MM.1S (cell line): Measurements from ENCODE around the gene ANLN.

Experiments
- DNase-seq: peaks from one replicate; pipeline ENCODE4 v3.0.0-alpha.2; 2015
- H2AFZ ChIP-seq: fragments of 300-600 bp; sonication (generic); 2 replicates; pipeline ENCODE4 v1.6.0; 2016; ENCODE audit warnings: antibody characterized with exemption, low read length
- H3F3A ChIP-seq: fragments of 300-600 bp; sonication (generic); 2 replicates; pipeline ENCODE4 v1.6.1; 2016; ENCODE audit warnings: mild to moderate bottlenecking, antibody characterized with exemption, low read length, moderate library complexity, mixed read lengths; ENCODE audit not compliant: insufficient read depth
- H3K27ac ChIP-seq: fragments of 300-600 bp; sonication (generic); 2 replicates; pipeline ENCODE4 v1.5.1; 2016; ENCODE audit warnings: mild to moderate bottlenecking, low read length
- H3K27me3 ChIP-seq: fragments of 300-600 bp; sonication (generic); replicated peaks from 2 replicates; pipeline ENCODE4 v1.6.0; 2016; ENCODE audit warnings: low read length; ENCODE audit not compliant: insufficient read depth
- H3K36me3 ChIP-seq: fragments of 300-600 bp; sonication (generic); replicated peaks from 2 replicates; pipeline ENCODE4 v1.6.1; 2016; ENCODE audit warnings: mild to moderate bottlenecking, low read length, mixed read lengths; ENCODE audit not compliant: insufficient read depth
- H3K4me1 ChIP-seq: fragments of 300-600 bp; sonication (generic); 2 replicates; pipeline ENCODE4 v1.6.1; 2016; ENCODE audit warnings: low read length, mixed read lengths
- H3K4me2 ChIP-seq: fragments of 300-600 bp; sonication (generic); 2 replicates; pipeline ENCODE4 v1.6.0; 2016; ENCODE audit warnings: low read depth, low read length
- H3K4me3 ChIP-seq: fragments of 300-600 bp; sonication (generic); 2 replicates; pipeline ENCODE4 v1.5.1; 2016; ENCODE audit warnings: low read length, mixed read lengths
- H3K79me2 ChIP-seq: fragments of 300-600 bp; sonication (generic); 2 replicates; pipeline ENCODE4 v1.6.1; 2016; ENCODE audit warnings: mixed run types, low read length, mixed read lengths
- H3K9ac ChIP-seq: fragments of 300-600 bp; sonication (generic); 2 replicates; pipeline ENCODE4 v1.6.1; 2016; ENCODE audit warnings: low read length, mixed read lengths
- H3K9me2 ChIP-seq: fragments of 300-600 bp; sonication (generic); replicated peaks from 2 replicates; pipeline ENCODE4 v1.6.1; 2016; ENCODE audit warnings: mild to moderate bottlenecking, low read length, mixed read lengths; ENCODE audit not compliant: insufficient read depth
- H3K9me3 ChIP-seq: fragments of 300-600 bp; sonication (generic); replicated peaks from 2 replicates; pipeline ENCODE4 v1.6.1; 2016; ENCODE audit warnings: mild to moderate bottlenecking, low read length, mixed read lengths; ENCODE audit not compliant: insufficient read depth
- H4K20me1 ChIP-seq: fragments of 300-600 bp; sonication (generic); 2 replicates; pipeline ENCODE4 v1.6.1; 2016; ENCODE audit warnings: mild to moderate bottlenecking, low read length, moderate library complexity, mixed read lengths; ENCODE audit not compliant: insufficient read depth
- CTCF ChIP-seq: fragments of 300-600 bp; sonication (generic); IDR thresholded peaks from 2 replicates; pipeline ENCODE4 v1.5.1; 2016; ENCODE audit warnings: antibody characterized with exemption, low read length, mixed read lengths
- EZH2 ChIP-seq: fragments of 300-600 bp; sonication (generic); optimal IDR thresholded peaks from 2 replicates; pipeline ENCODE3; 2017; ENCODE audit warnings: low read depth, mild to moderate bottlenecking, antibody characterized with exemption, low read length, mixed read lengths
- EZH2phosphoT487 ChIP-seq: fragments of 300-600 bp; sonication (generic); IDR thresholded peaks from 2 replicates; pipeline ENCODE4 v1.6.1; 2018; ENCODE audit warnings: antibody characterized with exemption, low read length

The ANLN gene

GRCh38 chr7:36388423-36388822, 1.2 kb upstream of the ANLN start:
- no peak for DNase-seq
- Histone ChIP-seq H3K4me1 (peaks cover 7% of the 10 kb centered on the region; the same call in 1 of the 2 replicates), H3F3A (0 out of 2 replicates have a peak, but pooled peaks cover 14% of the 10 kb centered on the region), H3K4me2 (no peak overlapping the region), H3K9me3 (no peaks in the 10 kb centered on the region), H2AFZ (peak overlapping the region; percentile 9; the same call in 1 of the 2 replicates), H3K9ac (no peak overlapping the region), H3K9me2 (no peaks in the 10 kb centered on the region), H3K27me3 (no peaks in the 10 kb centered on the region), H3K79me2 (peaks cover 37% of the 10 kb centered on the region), H3K4me3 (no peak overlapping the region), H3K36me3 (no peaks in the 10 kb centered on the region), H3K27ac (no peak overlapping the region), H4K20me1 (no peaks in the 10 kb centered on the region)
- no peak for TF ChIP-seq EZH2
- no peak for TF ChIP-seq EZH2phosphoT487
- no peak for TF ChIP-seq CTCF

DNA sequence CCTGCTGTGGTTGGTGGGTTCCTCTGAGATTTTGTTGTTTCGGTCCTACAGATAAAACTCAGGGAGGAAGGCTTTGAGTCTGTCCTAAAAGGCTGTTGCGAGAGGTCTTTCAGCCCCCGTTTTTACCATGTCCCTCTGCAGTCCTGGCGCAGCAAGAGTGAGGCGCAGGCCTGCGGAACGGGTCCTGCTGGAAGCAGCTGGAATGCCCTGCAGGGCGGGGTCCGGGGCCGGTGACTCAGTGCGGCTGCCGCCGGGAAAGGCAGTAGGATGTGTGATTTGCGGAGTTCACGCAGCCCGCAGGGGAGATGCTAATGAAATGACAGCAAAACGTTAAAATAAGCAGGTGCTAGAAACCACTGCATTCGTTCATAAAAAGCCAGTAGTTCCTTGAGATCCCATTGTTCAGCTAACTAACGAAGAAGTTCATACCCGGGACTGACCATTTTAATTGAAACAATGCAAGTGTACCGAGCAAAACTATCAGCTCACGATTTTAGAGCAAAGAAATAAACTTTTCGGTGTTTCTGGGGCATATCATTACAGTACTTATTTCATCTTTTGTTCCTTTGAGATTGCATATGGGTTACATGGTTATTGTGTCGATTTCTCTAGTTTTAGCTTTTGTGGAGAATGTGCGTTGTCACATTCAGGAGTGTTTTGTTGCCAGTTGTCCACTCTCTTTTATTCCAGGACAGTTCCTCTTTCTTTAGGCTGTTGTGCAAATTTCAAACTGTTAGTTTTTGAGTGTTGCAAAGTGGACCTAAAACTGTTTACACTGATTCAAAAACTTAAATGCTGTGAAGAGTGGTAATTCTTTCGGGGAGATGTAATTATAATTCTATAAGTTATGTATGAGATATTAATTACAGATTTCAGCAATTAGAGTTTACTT, 783 bp downstream of the ANLN start:
- H3F3A ChIP-seq = 0 out of 2 replicates have a peak, but pooled peaks cover 14% of the 10 kb centered on the region
- peak; percentile 64 for DNase-seq

DNA sequence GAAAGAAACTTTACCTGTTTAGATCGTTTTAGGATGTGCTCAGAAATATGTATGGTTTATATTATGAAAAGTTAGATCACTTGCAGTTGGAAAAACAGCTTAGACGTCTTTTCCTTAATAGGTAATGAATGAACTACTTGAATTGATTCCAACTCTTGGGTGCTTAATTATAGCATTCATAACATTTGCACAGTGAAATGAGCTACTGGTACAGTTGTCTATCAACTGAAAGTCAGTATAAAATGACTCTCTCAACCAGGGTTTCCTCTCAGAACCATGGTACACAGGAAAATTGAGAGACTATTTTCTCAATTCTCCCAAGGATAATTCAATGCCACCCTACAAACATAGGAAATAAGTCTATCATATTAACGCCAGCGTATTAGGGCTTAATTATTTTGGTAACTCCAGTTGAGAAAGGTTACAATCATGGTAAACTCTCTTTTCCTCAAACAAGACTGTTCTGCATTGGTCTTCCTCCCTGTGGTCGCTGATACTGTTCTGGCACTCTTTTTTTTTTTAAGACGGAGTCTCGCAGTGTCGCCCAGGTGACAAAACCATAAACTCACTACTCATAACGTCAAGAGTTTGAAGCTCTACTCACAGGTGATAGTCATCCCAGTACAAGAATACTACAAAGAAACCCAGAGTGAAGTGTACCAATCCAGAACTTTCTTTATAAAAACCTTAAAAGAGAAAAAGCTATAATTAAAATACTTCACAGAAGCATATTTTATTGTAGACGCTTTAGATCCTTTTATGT, 2.0 kb downstream of the ANLN start:
- peaks cover 69% of the 10 kb centered on the region for H3K79me2 ChIP-seq
- H3K36me3 ChIP-seq = peaks cover 5% of the 10 kb centered on the region; the same call in 1 of the 2 replicates
- H3K4me3 ChIP-seq = peak overlapping the region; percentile 80
- 0 out of 2 replicates have a peak, but pooled peaks cover 14% of the 10 kb centered on the region for H3F3A ChIP-seq
- H3K27ac ChIP-seq = peak overlapping the region; percentile 61; the same call in 1 of the 2 replicates
- TF ChIP-seq CTCF (no peak), EZH2 (no peak), EZH2phosphoT487 (no peak)
- H4K20me1 ChIP-seq = no peaks in the 10 kb centered on the region
- no peaks in the 10 kb centered on the region for H3K9me3 ChIP-seq
- peak overlapping the region; percentile 77; the same call in 1 of the 2 replicates for H3K9ac ChIP-seq
- no peaks in the 10 kb centered on the region for H3K9me2 ChIP-seq
- H2AFZ ChIP-seq = no peak overlapping the region
- peaks cover 7% of the 10 kb centered on the region; the same call in 1 of the 2 replicates for H3K4me1 ChIP-seq
- DNase-seq = peak; percentile 31
- peak overlapping the region; percentile 94 for H3K4me2 ChIP-seq
- no peaks in the 10 kb centered on the region for H3K27me3 ChIP-seq

More for the DNA sequence above, 783 bp downstream of the ANLN start:
- Histone ChIP-seq H3K4me2 (peak overlapping the region; percentile 94), H2AFZ (peak overlapping the region; percentile 88), H3K9me3 (no peaks in the 10 kb centered on the region), H3K9me2 (no peaks in the 10 kb centered on the region), H3K27ac (peak overlapping the region; percentile 61), H3K27me3 (no peaks in the 10 kb centered on the region), H3K79me2 (peaks cover 57% of the 10 kb centered on the region), H3K36me3 (no peaks in the 10 kb centered on the region), H4K20me1 (no peaks in the 10 kb centered on the region), H3K9ac (peak overlapping the region; percentile 77), H3K4me1 (peaks cover 7% of the 10 kb centered on the region; the same call in 1 of the 2 replicates), H3K4me3 (peak overlapping the region; percentile 80)
- no peak for TF ChIP-seq CTCF
- TF ChIP-seq EZH2phosphoT487 = no peak
- no peak for TF ChIP-seq EZH2
